GM21360 (cell line): ENCODE measurements around the gene RAPGEF1.
"Not testable (repeated sequence)": the region's sequence is repeated elsewhere in the genome, so short reads cannot be mapped to it uniquely, and the experiment has no call there.

Source experiments
- ATAC-seq: cut with Tn5 transposase; IDR thresholded peaks from one replicate; pipeline ENCODE4 v1.9.1; 2021; ENCODE audit warnings: mild to moderate bottlenecking, moderate library complexity; ENCODE audit not compliant: unreplicated experiment

Gene RAPGEF1

GRCh38 chr9:131656356-131657036 lies 83.4 kb downstream of the RAPGEF1 start:
- ATAC-seq, result peak; percentile 52

GRCh38 chr9:131654369-131654768 lies 85.5 kb downstream of the RAPGEF1 start:
- ATAC-seq, result not testable (repeated sequence)

GRCh38 chr9:131651599-131651998 lies 88.3 kb downstream of the RAPGEF1 start:
- no peak for ATAC-seq

- no peak for ATAC-seq
Observed at GRCh38 chr9:131651160-131651559, 88.7 kb downstream of the RAPGEF1 start.

GRCh38 chr9:131650254-131650653 lies 89.6 kb downstream of the RAPGEF1 start:
- no peak for ATAC-seq

GRCh38 chr9:131649646-131650045 lies 90.2 kb downstream of the RAPGEF1 start:
- ATAC-seq, result no peak

- no peak for ATAC-seq
Observed at GRCh38 chr9:131645078-131645776, 94.6 kb downstream of the RAPGEF1 start.

- ATAC-seq, result peak; percentile 61
Observed at GRCh38 chr9:131642496-131643083, 97.3 kb downstream of the RAPGEF1 start.

- no peak for ATAC-seq
Observed at GRCh38 chr9:131641618-131642495, 98.0 kb downstream of the RAPGEF1 start.

GRCh38 chr9:131640438-131641137 lies 99.3 kb downstream of the RAPGEF1 start:
- no peak for ATAC-seq

- ATAC-seq, result no peak
Observed at GRCh38 chr9:131639769-131640437, 100.0 kb downstream of the RAPGEF1 start.

GRCh38 chr9:131636593-131636992 lies 103.3 kb downstream of the RAPGEF1 start:
- no peak for ATAC-seq

- no peak for ATAC-seq
Observed at GRCh38 chr9:131635892-131636291, 104.0 kb downstream of the RAPGEF1 start.

- no peak for ATAC-seq
Observed at GRCh38 chr9:131635285-131635684, 104.6 kb downstream of the RAPGEF1 start.

GRCh38 chr9:131633491-131634031 lies 106.3 kb downstream of the RAPGEF1 start:
- ATAC-seq, result no peak

GRCh38 chr9:131631306-131631705 lies 108.6 kb downstream of the RAPGEF1 start:
- ATAC-seq, result no peak

GRCh38 chr9:131630205-131630831 lies 109.6 kb downstream of the RAPGEF1 start:
- no peak for ATAC-seq

GRCh38 chr9:131629825-131630204 lies 110.1 kb downstream of the RAPGEF1 start:
- ATAC-seq, result no peak

GRCh38 chr9:131629226-131629500 lies 110.7 kb downstream of the RAPGEF1 start:
- no peak for ATAC-seq
